Amniotic stem cell (primary cell): ENCODE data around the gene RBL2.
"Not testable (repeated sequence)": the region's sequence is repeated elsewhere in the genome, so short reads cannot be mapped to it uniquely, and the experiment has no call there.

Experiments used
- DNase-seq: peaks from one replicate; lab custom pipeline; 2025; lab: John Stamatoyannopoulos, UW

RBL2 gene

DNA sequence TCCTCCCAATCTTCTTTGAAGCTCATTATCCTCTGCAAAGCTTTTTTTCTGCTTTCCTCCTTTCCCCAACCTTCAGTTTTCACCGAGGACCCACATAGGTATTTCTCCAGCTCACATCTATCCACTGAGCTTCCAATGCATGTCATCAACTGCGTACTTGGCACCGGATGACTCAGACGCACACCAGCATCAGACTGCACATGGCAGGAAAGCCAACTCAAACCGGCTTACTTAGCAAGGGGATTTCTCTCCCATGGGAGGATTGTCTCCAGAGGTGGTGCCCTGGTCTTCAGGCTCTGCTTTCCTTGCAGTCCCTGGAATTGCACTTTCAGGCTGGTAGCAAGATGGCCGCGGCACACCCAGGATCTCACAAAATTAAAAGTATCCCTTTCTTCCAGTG, 70.4 kb downstream of the RBL2 start:
- DNase-seq = no peak

DNA sequence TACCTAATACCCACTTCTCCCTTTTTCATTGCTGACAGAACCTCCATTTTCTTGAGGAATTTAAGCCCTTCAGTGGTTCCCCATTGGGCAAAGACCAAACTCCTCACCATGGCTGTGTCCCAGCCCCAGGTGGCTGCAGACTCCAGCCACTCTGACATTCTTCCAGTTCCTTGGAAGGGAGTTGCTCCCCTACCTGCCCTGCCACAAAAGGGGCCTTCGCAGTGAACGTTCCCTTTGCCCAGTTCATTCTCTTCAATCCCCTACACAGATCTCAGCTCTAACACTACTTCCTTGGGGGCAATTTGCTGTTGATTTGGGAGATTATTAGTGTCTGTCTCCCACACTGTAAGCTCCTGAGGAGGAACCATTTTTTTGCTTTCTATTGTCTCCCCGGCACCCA, 72.0 kb downstream of the RBL2 start:
- DNase-seq = no peak

DNA sequence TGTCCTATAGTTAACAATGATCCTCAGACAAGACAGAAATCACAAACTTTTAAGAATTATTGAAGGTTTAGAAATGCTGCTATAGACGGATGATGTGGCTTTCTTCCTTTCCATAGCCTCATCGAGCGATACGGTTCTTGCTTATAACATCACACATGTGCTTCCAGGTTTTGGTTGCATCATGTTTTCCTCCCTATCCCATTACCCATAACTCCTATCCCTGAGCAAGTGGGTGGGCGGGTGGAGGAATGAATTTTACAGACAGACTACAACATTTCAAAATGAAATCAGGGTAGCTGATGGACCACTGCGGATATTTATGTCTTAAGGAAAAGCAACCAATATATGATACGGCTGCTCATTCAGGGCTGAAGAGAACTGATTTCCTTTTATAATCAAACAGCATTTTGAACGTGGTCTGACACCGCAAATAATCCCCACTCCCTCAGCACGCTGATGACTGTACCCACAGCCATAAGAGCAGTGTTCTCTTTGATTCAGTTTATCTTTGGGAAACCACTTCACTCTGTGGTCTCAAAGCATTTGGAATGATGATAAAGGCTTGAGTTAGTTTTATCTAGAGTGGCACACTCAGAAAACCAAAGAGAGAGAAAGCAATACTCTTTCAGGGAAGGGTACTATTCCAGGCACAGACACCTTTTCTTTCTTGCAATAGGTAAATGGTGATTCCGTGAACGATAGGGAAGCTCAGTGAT, 73.4 kb downstream of the RBL2 start:
- no peak for DNase-seq

DNA sequence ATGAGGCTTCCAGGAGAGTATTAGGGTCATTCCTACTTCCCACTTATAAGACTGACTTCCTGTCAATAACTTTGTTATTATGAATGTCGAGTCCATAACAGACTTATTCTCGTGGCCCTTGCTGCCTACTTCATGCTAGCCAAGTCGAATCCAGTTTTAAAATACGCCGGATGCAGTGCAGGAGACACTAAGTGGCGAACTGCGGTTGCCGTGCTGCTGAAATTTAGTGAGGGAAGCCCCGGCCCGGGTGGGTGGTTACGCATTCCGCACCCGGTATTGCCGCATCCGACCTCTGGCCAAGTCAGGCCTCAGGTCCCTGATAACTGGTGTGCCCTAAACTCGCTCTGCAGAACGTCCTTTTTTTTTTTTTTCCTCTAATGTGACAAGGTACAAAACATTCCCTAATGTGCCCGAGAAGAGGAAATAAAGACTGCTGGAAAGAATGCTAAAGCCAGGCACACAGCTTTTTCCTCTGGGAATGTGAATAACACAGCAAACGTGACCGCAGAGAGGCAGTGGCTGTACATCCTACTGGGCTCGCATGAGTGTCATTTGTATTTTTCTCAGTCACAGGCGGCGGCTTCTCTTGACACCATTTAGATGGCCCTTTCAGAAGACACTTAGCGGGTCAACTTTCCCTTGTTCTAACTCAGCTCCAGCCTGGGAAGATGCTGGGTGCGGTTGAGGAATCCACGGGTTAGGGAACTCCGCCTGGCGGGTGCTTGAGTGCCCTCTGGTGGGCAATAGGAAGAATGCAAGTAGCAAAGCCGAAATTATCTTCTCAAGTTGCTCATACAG, 75.8 kb downstream of the RBL2 start:
- DNase-seq = peak; percentile 11

- no peak for DNase-seq
Measured at GRCh38 chr16:53510704-53511070, 76.4 kb downstream of the RBL2 start.

DNA sequence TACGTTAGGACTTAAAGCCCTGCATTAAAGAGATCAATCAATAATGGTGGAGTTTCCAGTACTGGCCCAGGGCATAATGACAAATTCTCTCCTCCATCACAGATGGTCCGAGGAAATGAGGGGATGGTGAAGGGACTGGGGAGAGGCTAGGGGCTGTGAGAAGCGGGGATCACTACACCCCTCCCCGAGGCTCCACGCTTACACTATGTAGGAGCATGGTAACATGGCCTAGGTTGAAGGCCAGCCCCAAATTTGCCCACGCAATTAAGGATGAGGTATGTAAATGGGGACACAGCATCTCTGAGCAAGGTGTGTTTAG, 76.8 kb downstream of the RBL2 start:
- DNase-seq = no peak

DNA sequence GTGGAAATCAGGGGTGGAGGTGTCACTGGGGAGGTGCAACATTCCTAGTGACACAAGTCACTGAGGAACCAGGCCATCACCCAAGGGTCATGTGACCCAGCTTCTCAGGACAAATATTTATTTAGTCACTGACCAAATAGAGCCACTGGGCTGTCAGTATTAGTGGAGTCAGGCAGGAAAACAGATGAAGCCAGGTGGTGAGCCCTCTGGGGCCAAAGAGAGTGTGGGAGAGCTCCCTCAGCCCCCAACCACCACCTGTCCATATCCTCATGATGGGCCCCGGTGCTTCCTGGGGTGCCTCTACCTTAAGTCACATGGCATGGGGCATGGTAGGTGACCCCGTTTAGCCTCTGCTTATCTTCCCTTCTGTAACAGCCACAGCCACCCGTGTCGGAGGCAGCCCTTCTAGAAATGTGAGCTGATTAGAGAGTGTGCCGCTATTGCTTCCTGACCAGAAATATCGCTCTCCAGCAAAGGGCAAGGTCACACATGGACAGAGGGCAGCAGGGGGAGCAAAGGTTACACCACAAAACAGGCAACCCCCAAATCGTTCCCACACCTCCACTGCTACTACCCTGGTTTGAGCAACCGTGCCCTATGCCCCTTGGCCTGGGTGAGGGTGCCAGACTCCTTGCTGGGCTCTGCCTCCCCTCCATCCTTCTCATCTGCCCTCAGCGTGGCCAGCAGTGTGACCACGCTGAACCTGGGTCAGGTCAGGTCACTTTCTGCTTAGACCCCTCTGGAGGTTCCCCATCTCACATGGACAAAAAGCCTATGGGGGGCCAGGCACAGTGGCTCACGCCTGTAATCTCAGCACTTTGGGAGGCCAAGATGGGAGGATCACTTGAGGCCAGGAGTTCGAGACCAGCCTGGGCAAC, 77.4 kb downstream of the RBL2 start:
- DNase-seq = no peak

DNA sequence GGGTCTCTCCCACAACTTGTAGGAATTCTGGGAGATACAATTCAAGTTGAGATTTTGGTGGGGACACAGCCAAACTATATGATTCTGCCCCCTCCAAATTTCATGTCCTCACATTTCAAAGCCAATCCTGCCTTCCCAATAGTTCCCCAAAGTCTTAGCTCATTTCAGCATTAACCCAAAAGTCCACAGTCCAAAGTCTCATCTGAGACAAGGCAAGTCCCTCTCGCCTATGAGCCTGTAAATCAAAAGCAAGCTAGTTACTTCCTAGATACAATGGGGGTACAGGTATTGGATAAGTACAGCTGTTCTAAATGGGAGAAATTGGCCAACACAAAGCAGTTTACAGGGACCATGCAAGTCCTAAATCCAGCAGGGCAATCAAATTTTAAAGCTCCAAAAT, 78.5 kb downstream of the RBL2 start:
- not testable (repeated sequence) for DNase-seq

- no peak for DNase-seq
Measured at GRCh38 chr16:53515259-53515658, 81.0 kb downstream of the RBL2 start.

DNA sequence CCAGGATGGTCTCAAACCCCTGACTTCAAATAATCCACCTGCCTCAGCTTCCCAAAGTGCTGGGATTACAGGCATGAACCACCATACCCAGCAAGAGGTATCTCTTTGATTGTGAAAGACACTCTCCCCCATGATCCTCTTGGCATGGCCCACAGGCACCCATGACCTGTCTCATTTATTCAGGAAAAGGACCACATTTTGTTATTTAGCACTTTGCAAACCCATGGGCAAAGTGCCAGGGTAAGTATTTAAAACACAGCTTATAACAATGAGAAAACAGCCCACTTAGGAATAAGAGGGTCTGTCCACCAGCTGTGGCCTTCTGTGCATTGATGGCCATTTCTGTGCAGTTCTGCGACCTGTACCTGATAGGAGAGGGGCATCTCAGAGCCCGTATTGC, 81.5 kb downstream of the RBL2 start:
- no peak for DNase-seq

DNA sequence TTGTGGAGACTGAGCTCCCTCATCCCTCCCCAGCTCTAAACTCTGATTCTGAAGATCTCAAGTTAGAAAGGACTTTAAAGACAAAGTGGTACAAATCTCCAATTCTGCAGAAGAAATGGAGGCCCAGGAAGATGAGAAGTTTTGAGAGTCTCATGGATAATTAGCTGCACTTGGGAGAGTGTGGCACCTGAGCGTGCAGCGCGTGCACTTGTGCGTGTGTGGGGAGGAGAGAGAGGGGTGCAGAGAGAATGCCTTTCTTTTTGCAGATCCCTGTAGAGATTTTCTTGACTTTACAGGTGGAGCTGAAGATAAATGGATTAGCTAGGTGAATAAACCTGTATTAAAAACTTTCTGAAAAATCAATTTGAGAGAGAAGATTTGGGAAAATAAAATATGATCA, 83.6 kb downstream of the RBL2 start:
- no peak for DNase-seq

- no peak for DNase-seq
Measured at GRCh38 chr16:53518550-53519416, 84.5 kb downstream of the RBL2 start.

GRCh38 chr16:53519417-53520091, 85.3 kb downstream of the RBL2 start:
- no peak for DNase-seq

GRCh38 chr16:53523126-53523804, 89.0 kb downstream of the RBL2 start:
- no peak for DNase-seq

DNA sequence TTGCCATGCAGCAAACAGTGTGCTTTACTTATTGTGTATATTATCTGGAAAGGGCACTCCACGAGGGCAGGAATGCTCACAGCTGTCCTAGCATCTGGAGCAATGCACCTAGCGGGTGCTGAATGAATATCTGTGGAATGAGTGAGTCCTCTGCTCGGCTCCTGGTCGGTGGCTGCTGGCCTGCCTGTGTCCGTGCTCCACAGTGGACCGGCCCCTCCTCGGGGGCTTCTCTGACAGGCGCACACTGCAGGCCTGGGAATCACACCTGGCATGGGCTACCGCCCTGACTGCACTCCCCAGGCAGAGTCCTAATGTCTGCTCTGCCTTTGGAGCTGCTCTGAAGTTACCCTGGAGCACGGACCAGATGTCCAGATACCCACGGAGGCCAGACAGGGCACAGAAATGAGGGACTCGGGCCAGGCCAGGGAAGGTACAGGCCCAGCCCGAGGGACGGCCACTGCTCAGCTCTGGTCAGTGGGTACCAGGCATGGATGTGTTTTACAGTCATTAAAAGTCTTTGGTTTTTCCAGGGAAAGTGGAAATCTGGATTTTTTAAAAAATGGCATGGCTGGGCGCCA, 89.8 kb downstream of the RBL2 start:
- no peak for DNase-seq

GRCh38 chr16:53528797-53529196, 94.5 kb downstream of the RBL2 start:
- no peak for DNase-seq

- no peak for DNase-seq
Measured at GRCh38 chr16:53529513-53529912, 95.2 kb downstream of the RBL2 start.

- no peak for DNase-seq
Measured at GRCh38 chr16:53530046-53530445, 95.8 kb downstream of the RBL2 start.

DNA sequence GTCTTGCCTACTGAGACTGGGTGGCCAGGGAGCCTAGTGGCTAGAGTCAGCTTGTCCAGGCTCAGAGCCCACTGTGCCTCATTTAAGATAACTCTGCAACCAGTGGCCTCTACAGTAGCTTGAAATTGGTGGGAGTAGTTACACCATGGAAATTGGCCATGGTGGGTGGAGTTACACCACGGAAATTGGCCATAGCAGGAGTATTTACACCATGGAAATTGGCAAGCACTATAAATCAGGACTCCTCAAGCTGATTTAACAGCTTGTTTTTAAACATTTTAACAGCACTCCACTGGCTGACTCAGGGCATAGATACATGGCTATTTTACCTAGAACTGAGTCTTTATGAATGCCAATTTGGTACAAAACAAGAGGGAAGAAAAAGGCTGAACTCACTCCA, 96.5 kb downstream of the RBL2 start:
- no peak for DNase-seq

DNA sequence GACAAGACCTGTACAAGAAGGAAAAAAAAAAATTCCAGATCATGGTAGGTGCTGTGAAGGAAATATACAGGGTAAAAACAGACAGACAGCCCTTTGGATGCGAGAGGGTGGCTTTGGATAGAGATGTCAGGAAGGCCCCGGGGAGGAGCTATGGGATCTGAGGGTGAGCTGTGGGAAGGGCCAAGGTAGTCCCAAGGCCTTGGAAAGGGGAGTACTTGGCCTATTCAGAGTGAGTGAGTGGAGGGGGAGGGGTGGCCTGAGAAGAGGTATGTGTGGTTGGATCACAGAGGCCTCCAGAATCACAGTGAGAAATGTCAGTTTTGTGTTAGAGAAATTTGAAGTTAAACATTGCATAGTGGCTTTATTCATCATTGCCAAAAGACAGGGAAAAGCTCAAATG, 99.9 kb downstream of the RBL2 start:
- DNase-seq = no peak
